MM.1S (cell line): Measurements from ENCODE around the gene MKNK1.

ENCODE experiments used
- DNase-seq: peaks from one replicate; pipeline ENCODE4 v3.0.0-alpha.2; 2015
- H2AFZ ChIP-seq: fragments of 300-600 bp; sonication (generic); 2 replicates; pipeline ENCODE4 v1.6.0; 2016; ENCODE audit warnings: antibody characterized with exemption, low read length
- H3F3A ChIP-seq: fragments of 300-600 bp; sonication (generic); 2 replicates; pipeline ENCODE4 v1.6.1; 2016; ENCODE audit warnings: mild to moderate bottlenecking, antibody characterized with exemption, low read length, moderate library complexity, mixed read lengths; ENCODE audit not compliant: insufficient read depth
- H3K27ac ChIP-seq: fragments of 300-600 bp; sonication (generic); 2 replicates; pipeline ENCODE4 v1.5.1; 2016; ENCODE audit warnings: mild to moderate bottlenecking, low read length
- H3K27me3 ChIP-seq: fragments of 300-600 bp; sonication (generic); replicated peaks from 2 replicates; pipeline ENCODE4 v1.6.0; 2016; ENCODE audit warnings: low read length; ENCODE audit not compliant: insufficient read depth
- H3K36me3 ChIP-seq: fragments of 300-600 bp; sonication (generic); replicated peaks from 2 replicates; pipeline ENCODE4 v1.6.1; 2016; ENCODE audit warnings: mild to moderate bottlenecking, low read length, mixed read lengths; ENCODE audit not compliant: insufficient read depth
- H3K4me1 ChIP-seq: fragments of 300-600 bp; sonication (generic); 2 replicates; pipeline ENCODE4 v1.6.1; 2016; ENCODE audit warnings: low read length, mixed read lengths
- H3K4me2 ChIP-seq: fragments of 300-600 bp; sonication (generic); 2 replicates; pipeline ENCODE4 v1.6.0; 2016; ENCODE audit warnings: low read depth, low read length
- H3K4me3 ChIP-seq: fragments of 300-600 bp; sonication (generic); 2 replicates; pipeline ENCODE4 v1.5.1; 2016; ENCODE audit warnings: low read length, mixed read lengths
- H3K79me2 ChIP-seq: fragments of 300-600 bp; sonication (generic); 2 replicates; pipeline ENCODE4 v1.6.1; 2016; ENCODE audit warnings: mixed run types, low read length, mixed read lengths
- H3K9ac ChIP-seq: fragments of 300-600 bp; sonication (generic); 2 replicates; pipeline ENCODE4 v1.6.1; 2016; ENCODE audit warnings: low read length, mixed read lengths
- H3K9me2 ChIP-seq: fragments of 300-600 bp; sonication (generic); replicated peaks from 2 replicates; pipeline ENCODE4 v1.6.1; 2016; ENCODE audit warnings: mild to moderate bottlenecking, low read length, mixed read lengths; ENCODE audit not compliant: insufficient read depth
- H3K9me3 ChIP-seq: fragments of 300-600 bp; sonication (generic); replicated peaks from 2 replicates; pipeline ENCODE4 v1.6.1; 2016; ENCODE audit warnings: mild to moderate bottlenecking, low read length, mixed read lengths; ENCODE audit not compliant: insufficient read depth
- H4K20me1 ChIP-seq: fragments of 300-600 bp; sonication (generic); 2 replicates; pipeline ENCODE4 v1.6.1; 2016; ENCODE audit warnings: mild to moderate bottlenecking, low read length, moderate library complexity, mixed read lengths; ENCODE audit not compliant: insufficient read depth
- CTCF ChIP-seq: fragments of 300-600 bp; sonication (generic); IDR thresholded peaks from 2 replicates; pipeline ENCODE4 v1.5.1; 2016; ENCODE audit warnings: antibody characterized with exemption, low read length, mixed read lengths
- EZH2 ChIP-seq: fragments of 300-600 bp; sonication (generic); optimal IDR thresholded peaks from 2 replicates; pipeline ENCODE3; 2017; ENCODE audit warnings: low read depth, mild to moderate bottlenecking, antibody characterized with exemption, low read length, mixed read lengths
- EZH2phosphoT487 ChIP-seq: fragments of 300-600 bp; sonication (generic); IDR thresholded peaks from 2 replicates; pipeline ENCODE4 v1.6.1; 2018; ENCODE audit warnings: antibody characterized with exemption, low read length

MKNK1 gene

GRCh38 chr1:46585312-46585938 is 18.6 kb downstream of the MKNK1 start:
- Histone ChIP-seq H3K9ac (no peak overlapping the region), H4K20me1 (no peaks in the 10 kb centered on the region), H3F3A (no peaks in the 10 kb centered on the region), H3K79me2 (no peaks in the 10 kb centered on the region), H3K9me3 (no peaks in the 10 kb centered on the region), H3K27me3 (no peaks in the 10 kb centered on the region), H3K27ac (no peak overlapping the region), H3K9me2 (no peaks in the 10 kb centered on the region), H3K4me3 (no peak overlapping the region), H3K36me3 (no peaks in the 10 kb centered on the region), H3K4me1 (no peaks in the 10 kb centered on the region), H2AFZ (no peak overlapping the region), H3K4me2 (no peak overlapping the region)
- no peak for DNase-seq
- TF ChIP-seq EZH2 = no peak
- TF ChIP-seq EZH2phosphoT487 = no peak
- TF ChIP-seq CTCF = no peak

GRCh38 chr1:46583494-46583893 is 20.6 kb downstream of the MKNK1 start:
- no peak for DNase-seq
- Histone ChIP-seq H3K36me3 (no peaks in the 10 kb centered on the region), H3K9me3 (no peaks in the 10 kb centered on the region), H2AFZ (no peak overlapping the region), H3K27ac (no peak overlapping the region), H3K9me2 (no peaks in the 10 kb centered on the region), H3K4me1 (no peaks in the 10 kb centered on the region), H3K4me2 (no peak overlapping the region), H3K4me3 (no peak overlapping the region), H4K20me1 (no peaks in the 10 kb centered on the region), H3F3A (no peaks in the 10 kb centered on the region), H3K9ac (no peak overlapping the region), H3K27me3 (no peaks in the 10 kb centered on the region), H3K79me2 (no peaks in the 10 kb centered on the region)
- TF ChIP-seq CTCF (no peak), EZH2phosphoT487 (no peak), EZH2 (no peak)

- no peak overlapping the region for H3K9ac ChIP-seq
- no peaks in the 10 kb centered on the region for H3K9me2 ChIP-seq
- no peak overlapping the region for H2AFZ ChIP-seq
- no peaks in the 10 kb centered on the region for H3K36me3 ChIP-seq
- no peaks in the 10 kb centered on the region for H3K79me2 ChIP-seq
- H4K20me1 ChIP-seq = no peaks in the 10 kb centered on the region
- no peaks in the 10 kb centered on the region for H3K9me3 ChIP-seq
- H3K4me2 ChIP-seq = no peak overlapping the region
- no peak for TF ChIP-seq EZH2
- no peak for TF ChIP-seq EZH2phosphoT487
- no peak for TF ChIP-seq CTCF
- H3F3A ChIP-seq = no peaks in the 10 kb centered on the region
- H3K4me1 ChIP-seq = no peaks in the 10 kb centered on the region
- H3K27ac ChIP-seq = no peak overlapping the region
- DNase-seq = no peak
- no peak overlapping the region for H3K4me3 ChIP-seq
- no peaks in the 10 kb centered on the region for H3K27me3 ChIP-seq
Measured at GRCh38 chr1:46582972-46583371, 21.1 kb downstream of the MKNK1 start.
